Trophoblast cell (in vitro differentiated cells and primary cell): ENCODE data around the gene SLIT3.

Experiments used
- DNase-seq, 2 donors: peaks; one replicate each; pipeline ENCODE4 v3.0.0-alpha.2; 2016
- H2AFZ ChIP-seq: 2 replicates; pipeline ENCODE4 v1.6.1; 2013; ENCODE audit warnings: low read length, moderate library complexity, mild to moderate bottlenecking; ENCODE audit not compliant: insufficient read depth, poor library complexity
- H2AK5ac ChIP-seq: 2 replicates; pipeline ENCODE4 v1.6.1; 2013; ENCODE audit warnings: mild to moderate bottlenecking, low read length
- H2BK120ac ChIP-seq: 2 replicates; pipeline ENCODE4 v1.6.1; 2013; ENCODE audit warnings: low read length, mild to moderate bottlenecking, moderate library complexity; ENCODE audit not compliant: insufficient read depth, poor library complexity
- H2BK12ac ChIP-seq: 2 replicates; pipeline ENCODE4 v1.6.1; 2013; ENCODE audit warnings: mild to moderate bottlenecking, low read length, moderate library complexity
- H2BK5ac ChIP-seq: 2 replicates; pipeline ENCODE4 v1.6.1; 2013; ENCODE audit warnings: low read length, low read depth, moderate library complexity, mild to moderate bottlenecking; ENCODE audit not compliant: poor library complexity
- H3K14ac ChIP-seq: 2 replicates; pipeline ENCODE4 v1.6.1; 2013; ENCODE audit warnings: mild to moderate bottlenecking, low read length
- H3K18ac ChIP-seq: 2 replicates; pipeline ENCODE4 v1.6.1; 2013; ENCODE audit warnings: mild to moderate bottlenecking, low read length
- H3K23ac ChIP-seq: 2 replicates; pipeline ENCODE4 v1.6.1; 2013; ENCODE audit warnings: low read length
- H3K27ac ChIP-seq: 2 replicates; pipeline ENCODE4 v1.5.1; 2013; ENCODE audit warnings: low read depth, mild to moderate bottlenecking, inconsistent platforms, low read length, moderate library complexity
- H3K27me3 ChIP-seq: 2 replicates; pipeline ENCODE4 v1.6.1; 2013; ENCODE audit warnings: inconsistent platforms, mild to moderate bottlenecking, low read length, moderate library complexity; ENCODE audit not compliant: insufficient read depth
- H3K36me3 ChIP-seq, 2 experiments: 1 replicate in 1 of 2; 2 replicates in 1 of 2; pipeline ENCODE4 v1.6.1; 2013; ENCODE audit warnings: low read length in 2 of 2, mild to moderate bottlenecking in 2 of 2, moderate library complexity in 1 of 2; ENCODE audit not compliant: insufficient read depth in 2 of 2, control insufficient read depth in 1 of 2
- H3K4ac ChIP-seq: 2 replicates; pipeline ENCODE4 v1.6.1; 2013; ENCODE audit warnings: low read depth, mild to moderate bottlenecking, low read length, moderate library complexity
- H3K4me1 ChIP-seq, 2 experiments: 1 replicate in 1 of 2; 2 replicates in 1 of 2; pipeline ENCODE4 v1.6.1; 2013; ENCODE audit warnings: low read length in 2 of 2, mild to moderate bottlenecking in 2 of 2, moderate library complexity in 1 of 2; ENCODE audit not compliant: insufficient read depth in 2 of 2, control insufficient read depth in 1 of 2
- H3K4me2 ChIP-seq: 2 replicates; pipeline ENCODE4 v1.6.1; 2013; ENCODE audit warnings: inconsistent platforms, mild to moderate bottlenecking, low read length, moderate library complexity
- H3K4me3 ChIP-seq: 2 replicates; pipeline ENCODE4 v1.5.1; 2013; ENCODE audit warnings: mild to moderate bottlenecking, low read depth, low read length, inconsistent platforms
- H3K79me1 ChIP-seq: one replicate; pipeline ENCODE4 v1.6.1; 2013; ENCODE audit warnings: low read length
- H3K79me2 ChIP-seq: 2 replicates; pipeline ENCODE4 v1.6.1; 2013; ENCODE audit warnings: low read length, mild to moderate bottlenecking; ENCODE audit not compliant: control insufficient read depth, insufficient read depth, poor library complexity
- H3K9ac ChIP-seq: 2 replicates; pipeline ENCODE4 v1.6.1; 2013; ENCODE audit warnings: mild to moderate bottlenecking, low read length
- H3K9me3 ChIP-seq: 2 replicates; pipeline ENCODE4 v1.6.1; 2013; ENCODE audit warnings: low read depth, mild to moderate bottlenecking, control low read depth, inconsistent platforms, low read length; ENCODE audit not compliant: insufficient read depth
- H4K12ac ChIP-seq: 2 replicates; pipeline ENCODE4 v1.6.1; 2013; ENCODE audit warnings: low read depth, mild to moderate bottlenecking, low read length, moderate library complexity
- H4K8ac ChIP-seq: 2 replicates; pipeline ENCODE4 v1.6.1; 2013; ENCODE audit warnings: low read depth, mild to moderate bottlenecking, low read length, moderate library complexity
- H4K91ac ChIP-seq: one replicate; pipeline ENCODE4 v1.6.1; 2013; ENCODE audit warnings: low read depth, mild to moderate bottlenecking, low read length, moderate library complexity
- WGBS: extraction: QIAGEN DNeasy Blood & Tissue Kit; methylation state at CpG from one replicate; pipeline ENCODE4 v1.1.7; 2013; ENCODE audit warnings: missing lambda C conversion rate; ENCODE audit not compliant: insufficient read length, insufficient coverage; ENCODE audit errors: extremely low coverage; 5-methylcytosine and 5-hydroxymethylcytosine counted together

The SLIT3 gene

GRCh38 chr5:168988699-168989098 is 312.2 kb downstream of the SLIT3 start:
- Histone ChIP-seq H4K12ac (no peak overlapping the region), H4K8ac (no peak overlapping the region), H3K14ac (no peak overlapping the region), H2BK5ac (no peak overlapping the region), H3K27me3 (no peaks in the 10 kb centered on the region), H3K27ac (no peak overlapping the region), H2AFZ (no peak overlapping the region), H3K4me2 (no peak overlapping the region), H2AK5ac (no peak overlapping the region), H3K4me3 (no peak overlapping the region), H3K79me1 (peaks cover 3% of the 10 kb centered on the region), H3K79me2 (no peaks in the 10 kb centered on the region), H3K9me3 (no peaks in the 10 kb centered on the region), H3K36me3 (no peaks in the 10 kb centered on the region), H4K91ac (no peak overlapping the region), H2BK12ac (no peak overlapping the region), H3K4ac (no peak overlapping the region), H3K9ac (no peak overlapping the region), H3K23ac (no peak overlapping the region), H3K18ac (no peak overlapping the region), H2BK120ac (no peak overlapping the region), H3K4me1 (peaks cover 7 to 14% of the 10 kb centered on the region in 2 experiments)
- DNase-seq, result no peak
- no CpG with 5 or more reads among the region's 2 CpGs for WGBS

GRCh38 chr5:168987543-168988300 is 313.2 kb downstream of the SLIT3 start:
- Histone ChIP-seq H2BK12ac (no peak overlapping the region), H3K4me1 (peaks cover 4 to 11% of the 10 kb centered on the region in 2 experiments), H2AFZ (no peak overlapping the region), H4K8ac (no peak overlapping the region), H3K27me3 (no peaks in the 10 kb centered on the region), H3K18ac (no peak overlapping the region), H3K79me2 (no peaks in the 10 kb centered on the region), H3K9me3 (no peaks in the 10 kb centered on the region), H3K4me3 (no peak overlapping the region), H3K14ac (no peak overlapping the region), H3K23ac (no peak overlapping the region), H4K91ac (no peak overlapping the region), H3K9ac (no peak overlapping the region), H3K36me3 (no peaks in the 10 kb centered on the region), H4K12ac (no peak overlapping the region), H3K4me2 (no peak overlapping the region), H3K79me1 (peaks cover 3% of the 10 kb centered on the region), H2AK5ac (no peak overlapping the region), H2BK5ac (no peak overlapping the region), H3K27ac (no peak overlapping the region), H2BK120ac (no peak overlapping the region), H3K4ac (no peak overlapping the region)
- WGBS, result no CpG with 5 or more reads among the region's 11 CpGs
- DNase-seq, result peak; percentile 62 to 91

GRCh38 chr5:168985454-168985853 is 315.5 kb downstream of the SLIT3 start:
- Histone ChIP-seq H3K4me3 (no peak overlapping the region), H3K14ac (no peak overlapping the region), H3K79me1 (peaks cover 2% of the 10 kb centered on the region), H3K27me3 (no peaks in the 10 kb centered on the region), H2AK5ac (no peak overlapping the region), H2BK5ac (no peak overlapping the region), H2BK120ac (no peak overlapping the region), H3K9ac (no peak overlapping the region), H4K12ac (no peak overlapping the region), H3K79me2 (no peaks in the 10 kb centered on the region), H4K91ac (no peak overlapping the region), H4K8ac (no peak overlapping the region), H3K4me2 (no peak overlapping the region), H3K23ac (no peak overlapping the region), H3K27ac (no peak overlapping the region), H2AFZ (no peak overlapping the region), H3K18ac (no peak overlapping the region), H2BK12ac (no peak overlapping the region), H3K9me3 (no peaks in the 10 kb centered on the region), H3K4ac (no peak overlapping the region), H3K4me1 (no peaks in the 10 kb centered on the region), H3K36me3 (no peaks in the 10 kb centered on the region)
- WGBS, result no CpG with 5 or more reads among the region's 5 CpGs
- no peak for DNase-seq

- no peak overlapping the region for H3K23ac ChIP-seq
- H3K36me3 ChIP-seq, result no peaks in the 10 kb centered on the region
- H4K12ac ChIP-seq, result no peak overlapping the region
- H3K4ac ChIP-seq, result no peak overlapping the region
- H3K27me3 ChIP-seq, result no peaks in the 10 kb centered on the region
- H3K18ac ChIP-seq, result no peak overlapping the region
- peaks cover 2% of the 10 kb centered on the region for H3K79me1 ChIP-seq
- no peak overlapping the region for H2AFZ ChIP-seq
- H2BK120ac ChIP-seq, result no peak overlapping the region
- no peak overlapping the region for H2AK5ac ChIP-seq
- H3K14ac ChIP-seq, result no peak overlapping the region
- WGBS, result no CpG with 5 or more reads among the region's 5 CpGs
- no peak overlapping the region for H4K8ac ChIP-seq
- H3K4me3 ChIP-seq, result no peak overlapping the region
- DNase-seq, result no peak
- no peaks in the 10 kb centered on the region for H3K4me1 ChIP-seq
- no peak overlapping the region for H4K91ac ChIP-seq
- H3K9ac ChIP-seq, result no peak overlapping the region
- H3K4me2 ChIP-seq, result no peak overlapping the region
- H3K27ac ChIP-seq, result no peak overlapping the region
- no peak overlapping the region for H2BK5ac ChIP-seq
- H2BK12ac ChIP-seq, result no peak overlapping the region
- H3K79me2 ChIP-seq, result no peaks in the 10 kb centered on the region
- H3K9me3 ChIP-seq, result no peaks in the 10 kb centered on the region
Observed at GRCh38 chr5:168984135-168984675, 316.7 kb downstream of the SLIT3 start.
